SK-N-SH (cell line): ENCODE data around the gene PRKG1.

ENCODE experiments used
- CHD2 ChIP-seq: fragments of 150-350 bp; IDR thresholded peaks from 2 replicates; pipeline ENCODE4 v1.6.1; 2018; ENCODE audit warnings: low read length; ENCODE audit not compliant: partially characterized antibody
- CTCF ChIP-seq: fragments of 200-600 bp; sonication (generic); IDR thresholded peaks from 2 replicates; pipeline ENCODE4 v1.6.1; 2017; ENCODE audit warnings: antibody characterized with exemption, mild to moderate bottlenecking, moderate library complexity
- FOXM1 ChIP-seq: IDR thresholded peaks from 2 replicates; pipeline ENCODE4 v1.4.0; 2012; ENCODE audit warnings: low read depth, mild to moderate bottlenecking
- MAX ChIP-seq: IDR thresholded peaks from 2 replicates; pipeline ENCODE4 v1.4.0; 2012; ENCODE audit warnings: low read depth
- MXI1 ChIP-seq: IDR thresholded peaks from 2 replicates; pipeline ENCODE4 v1.6.1; 2012; ENCODE audit warnings: mild to moderate bottlenecking, low read depth, low read length, improper control_type of control experiment
- POLR2AphosphoS5 ChIP-seq: IDR thresholded peaks from 2 replicates; pipeline ENCODE4 v1.6.1; 2012; ENCODE audit warnings: low read depth, low read length
- RCOR1 ChIP-seq: fragments of 150-350 bp; IDR thresholded peaks from 2 replicates; pipeline ENCODE4 v1.6.1; 2017; ENCODE audit warnings: antibody characterized with exemption, low read length
- REST ChIP-seq: IDR thresholded peaks from 2 replicates; pipeline ENCODE4 v1.6.1; 2012; ENCODE audit warnings: mild to moderate bottlenecking, low read depth, low read length, moderate library complexity
- RFX5 ChIP-seq: IDR thresholded peaks from 2 replicates; pipeline ENCODE4 v1.6.1; 2012; ENCODE audit warnings: mild to moderate bottlenecking, improper control_type of control experiment, low read length
- SIN3A ChIP-seq: IDR thresholded peaks from 2 replicates; pipeline ENCODE4 v1.6.1; 2012; ENCODE audit warnings: low read depth, mild to moderate bottlenecking, low read length, moderate library complexity, borderline replicate concordance
- TAF1 ChIP-seq: IDR thresholded peaks from 2 replicates; pipeline ENCODE4 v1.6.1; 2012; ENCODE audit warnings: low read depth, mild to moderate bottlenecking, low read length, moderate library complexity, borderline replicate concordance
- TCF12 ChIP-seq: IDR thresholded peaks from 2 replicates; pipeline ENCODE4 v1.4.0; 2012
- USF1 ChIP-seq: IDR thresholded peaks from 2 replicates; pipeline ENCODE4 v1.4.0; 2012; ENCODE audit warnings: low read depth, borderline replicate concordance
- USF2 ChIP-seq: fragments of 150-350 bp; IDR thresholded peaks from 2 replicates; pipeline ENCODE4 v1.6.1; 2017; ENCODE audit warnings: antibody characterized with exemption, low read length, low read depth, borderline replicate concordance

- TF ChIP-seq CTCF, result no peak
- TF ChIP-seq RFX5, result no peak
- TF ChIP-seq RCOR1, result no peak
- no peak for TF ChIP-seq TCF12
- TF ChIP-seq TAF1, result no peak
- no peak for TF ChIP-seq CHD2
- TF ChIP-seq POLR2AphosphoS5, result no peak
- no peak for TF ChIP-seq MAX
- no peak for TF ChIP-seq USF2
- TF ChIP-seq SIN3A, result no peak
- no peak for TF ChIP-seq USF1
- TF ChIP-seq FOXM1, result no peak
- no peak for TF ChIP-seq REST
- no peak for TF ChIP-seq MXI1
Measured at GRCh38 chr10:51770709-51771108, 696.4 kb downstream of the PRKG1 start.
